ENCODE data around the gene METAP2.
"Not testable (repeated sequence)": the region's sequence is repeated elsewhere in the genome, so short reads cannot be mapped to it uniquely, and the experiment has no call there.

Gene METAP2

DNA sequence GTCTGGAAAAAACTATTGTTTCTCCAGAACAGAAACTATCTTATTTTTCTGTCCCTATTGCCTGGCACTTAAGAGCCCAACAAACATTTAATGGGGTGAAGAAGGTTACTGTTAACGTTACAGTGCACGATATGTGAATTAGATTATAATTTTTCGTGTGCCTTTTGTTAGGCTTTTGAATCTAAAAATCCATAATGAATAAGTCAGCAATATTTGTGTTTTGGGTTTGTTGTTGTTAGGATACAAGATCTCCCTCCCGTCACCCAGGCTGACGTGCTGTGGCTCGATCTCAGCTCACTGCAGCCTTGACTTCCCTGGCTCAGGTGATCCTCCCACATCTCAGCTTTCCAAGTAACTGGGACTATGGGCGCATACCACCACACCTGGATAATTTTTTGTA lies 7.9 kb downstream of the METAP2 start:
- Histone ChIP-seq H3K27ac (no peak overlapping the region), H3K27me3 (replicated peaks) (no peaks in the 10 kb centered on the region), H3K4me3 (ENCODE audit: low read depth, low read length) (no peak overlapping the region), H3K36me3 (replicated peaks) (peaks cover 25% of the 10 kb centered on the region)
- TF ChIP-seq, protein P1, sequence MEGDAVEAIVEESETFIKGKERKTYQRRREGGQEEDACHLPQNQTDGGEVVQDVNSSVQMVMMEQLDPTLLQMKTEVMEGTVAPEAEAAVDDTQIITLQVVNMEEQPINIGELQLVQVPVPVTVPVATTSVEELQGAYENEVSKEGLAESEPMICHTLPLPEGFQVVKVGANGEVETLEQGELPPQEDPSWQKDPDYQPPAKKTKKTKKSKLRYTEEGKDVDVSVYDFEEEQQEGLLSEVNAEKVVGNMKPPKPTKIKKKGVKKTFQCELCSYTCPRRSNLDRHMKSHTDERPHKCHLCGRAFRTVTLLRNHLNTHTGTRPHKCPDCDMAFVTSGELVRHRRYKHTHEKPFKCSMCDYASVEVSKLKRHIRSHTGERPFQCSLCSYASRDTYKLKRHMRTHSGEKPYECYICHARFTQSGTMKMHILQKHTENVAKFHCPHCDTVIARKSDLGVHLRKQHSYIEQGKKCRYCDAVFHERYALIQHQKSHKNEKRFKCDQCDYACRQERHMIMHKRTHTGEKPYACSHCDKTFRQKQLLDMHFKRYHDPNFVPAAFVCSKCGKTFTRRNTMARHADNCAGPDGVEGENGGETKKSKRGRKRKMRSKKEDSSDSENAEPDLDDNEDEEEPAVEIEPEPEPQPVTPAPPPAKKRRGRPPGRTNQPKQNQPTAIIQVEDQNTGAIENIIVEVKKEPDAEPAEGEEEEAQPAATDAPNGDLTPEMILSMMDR (IDR thresholded peaks at IDR 0.05; ENCODE audit: low read depth, low read length, missing control alignments), result no peak
- DNase-seq, result no peak
- in situ Hi-C loops (cut with HindIII; ENCODE audit: low pct_ligation_motif_present, low sequenced_read_pairs), result no loop called here

DNA sequence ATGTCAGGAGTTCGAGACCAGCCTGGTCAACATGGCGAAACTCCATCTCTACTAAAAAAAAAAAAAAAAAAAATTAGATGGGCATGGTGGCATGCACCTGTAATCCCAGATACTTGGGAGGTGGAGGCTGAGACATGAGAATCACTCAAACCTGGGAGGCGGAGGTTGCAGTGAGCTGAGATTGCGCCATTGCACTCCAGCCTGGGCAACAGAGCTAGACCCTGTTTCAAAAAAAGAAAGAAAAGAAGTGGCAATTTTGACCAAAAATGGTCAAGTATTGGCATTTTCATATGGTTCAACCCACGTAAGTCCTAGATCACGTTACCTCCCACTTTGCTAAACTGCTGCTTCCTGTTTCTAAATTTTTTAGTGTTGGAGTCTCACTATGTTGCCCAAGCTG lies 8.6 kb downstream of the METAP2 start:
- H3K36me3 ChIP-seq (replicated peaks), result peaks cover 28% of the 10 kb centered on the region
- H3K27ac ChIP-seq; H3K4me3 ChIP-seq (ENCODE audit: low read depth, low read length); H3K27me3 ChIP-seq (replicated peaks); in situ Hi-C loops (cut with HindIII; ENCODE audit: low pct_ligation_motif_present, low sequenced_read_pairs); DNase-seq: not testable (repeated sequence)

DNA sequence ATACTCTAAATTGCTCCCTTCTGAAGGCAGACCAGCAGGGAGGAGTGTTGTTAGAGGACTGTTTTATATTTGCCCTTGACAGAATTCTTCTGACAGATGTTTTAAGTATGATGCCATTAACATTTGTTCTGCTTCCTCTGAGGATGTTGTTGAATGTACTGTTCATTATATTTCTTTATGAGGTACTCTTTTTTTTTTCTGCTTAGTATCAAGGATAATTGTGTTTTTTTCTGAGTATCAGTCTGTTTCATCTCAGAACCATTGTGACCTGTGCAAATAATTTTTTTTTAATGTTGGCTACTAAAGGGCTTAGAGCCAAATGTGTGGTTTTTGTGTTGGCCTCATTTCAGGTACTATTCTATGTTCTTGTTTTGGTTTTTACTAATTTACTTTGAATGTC lies 10.6 kb downstream of the METAP2 start:
- TF ChIP-seq, protein P1 (IDR thresholded peaks at IDR 0.05; ENCODE audit: low read depth, low read length, missing control alignments), result no peak
- in situ Hi-C loops (cut with HindIII; ENCODE audit: low pct_ligation_motif_present, low sequenced_read_pairs), result no loop called here

GRCh38 chr12:95487024-95487423 lies 13.1 kb downstream of the METAP2 start:
- no peaks in the 10 kb centered on the region for H3K27me3 ChIP-seq (replicated peaks)
- peaks cover 27% of the 10 kb centered on the region for H3K36me3 ChIP-seq (replicated peaks)
- H3K27ac ChIP-seq, result no peak overlapping the region
- in situ Hi-C loops (cut with HindIII; ENCODE audit: low pct_ligation_motif_present, low sequenced_read_pairs), result no loop called here
- H3K4me3 ChIP-seq (ENCODE audit: low read depth, low read length), result no peak overlapping the region
- TF ChIP-seq, protein P1 (IDR thresholded peaks at IDR 0.05; ENCODE audit: low read depth, low read length, missing control alignments), result no peak
- no peak for DNase-seq

More for the DNA sequence above, 10.6 kb downstream of the METAP2 start:
- Histone ChIP-seq H3K27me3 (replicated peaks) (no peaks in the 10 kb centered on the region), H3K4me3 (ENCODE audit: low read depth, low read length) (no peak overlapping the region), H3K27ac (no peak overlapping the region), H3K36me3 (replicated peaks) (peaks cover 26% of the 10 kb centered on the region)
- no peak for DNase-seq

GRCh38 chr12:95492462-95492861 lies 18.5 kb downstream of the METAP2 start:
- in situ Hi-C loops (cut with HindIII; ENCODE audit: low pct_ligation_motif_present, low sequenced_read_pairs), result no loop called here
- Histone ChIP-seq H3K4me3 (ENCODE audit: low read depth, low read length) (no peak overlapping the region), H3K27me3 (replicated peaks) (no peaks in the 10 kb centered on the region), H3K36me3 (replicated peaks) (peaks cover 45% of the 10 kb centered on the region), H3K27ac (no peak overlapping the region)
- DNase-seq, result no peak
- TF ChIP-seq, protein P1 (IDR thresholded peaks at IDR 0.05; ENCODE audit: low read depth, low read length, missing control alignments), result no peak

DNA sequence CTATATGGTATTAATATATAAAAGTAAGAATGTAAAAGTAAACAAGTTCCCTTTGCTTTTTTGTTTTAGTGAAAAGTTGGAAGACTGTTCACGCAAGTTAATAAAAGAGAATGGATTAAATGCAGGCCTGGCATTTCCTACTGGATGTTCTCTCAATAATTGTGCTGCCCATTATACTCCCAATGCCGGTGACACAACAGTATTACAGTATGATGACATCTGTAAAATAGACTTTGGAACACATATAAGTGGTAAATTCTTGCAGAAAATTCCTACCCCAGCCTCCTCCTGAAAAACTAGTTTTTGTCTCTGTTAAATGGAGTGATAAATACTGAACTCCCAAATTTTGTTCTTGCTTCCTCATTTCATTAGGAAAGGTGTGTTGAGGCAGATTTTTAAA lies 20.9 kb downstream of the METAP2 start:
- Histone ChIP-seq H3K27me3 (replicated peaks) (no peaks in the 10 kb centered on the region), H3K27ac (no peak overlapping the region), H3K4me3 (ENCODE audit: low read depth, low read length) (no peak overlapping the region), H3K36me3 (replicated peaks) (peaks cover 48% of the 10 kb centered on the region)
- no peak for DNase-seq
- TF ChIP-seq, protein P1 (IDR thresholded peaks at IDR 0.05; ENCODE audit: low read depth, low read length, missing control alignments), result no peak
- in situ Hi-C loops (cut with HindIII; ENCODE audit: low pct_ligation_motif_present, low sequenced_read_pairs), result no loop called here

All from brain microvascular endothelial cell (primary cell).